SK-N-SH treated with all-trans-retinoic acid at 6 μM for 48 hours (cell line): Measurements from ENCODE around the gene RMDN2.

ENCODE experiments used
- ATAC-seq: fragments of 200-7000 bp; cut with Tn5 transposase; 3 replicates; pipeline ENCODE4 v1.9.1; 2020; ENCODE audit warnings: mild to moderate bottlenecking, moderate library complexity
- ARNTL ChIP-seq: fragments of 450-650 bp; formaldehyde crosslinking; IDR thresholded peaks from 2 replicates; pipeline ENCODE4 v1.5.0; 2020; ENCODE audit warnings: low read depth, mild to moderate bottlenecking, moderate library complexity, borderline replicate concordance
- BACH2 ChIP-seq: fragments of 250-450 bp; sonication (Bioruptor Pico); IDR thresholded peaks from 2 replicates; pipeline ENCODE4 v1.9.0; 2021; ENCODE audit warnings: mild to moderate bottlenecking, borderline replicate concordance
- CSDC2 ChIP-seq: fragments of 250-450 bp; sonication (Bioruptor Pico); IDR thresholded peaks from 2 replicates; pipeline ENCODE4 v1.5.0; 2020; ENCODE audit warnings: mild to moderate bottlenecking, moderate library complexity
- ESRRG ChIP-seq: fragments of 250-450 bp; sonication (Bioruptor Pico); IDR thresholded peaks from 2 replicates; pipeline ENCODE4 v1.6.1; 2021; ENCODE audit warnings: mild to moderate bottlenecking
- GLIS3 ChIP-seq: fragments of 250-450 bp; sonication (Bioruptor Pico); IDR thresholded peaks from 2 replicates; pipeline ENCODE4 v1.5.0; 2020; ENCODE audit warnings: mild to moderate bottlenecking, moderate library complexity
- ISL1 ChIP-seq: fragments of 250-450 bp; sonication (Bioruptor Pico); IDR thresholded peaks from 2 replicates; pipeline ENCODE4 v2.1.2; 2022; ENCODE audit warnings: mild to moderate bottlenecking, moderate library complexity
- OSR1 ChIP-seq: fragments of 250-450 bp; sonication (Bioruptor Pico); IDR thresholded peaks from 2 replicates; pipeline ENCODE4 v1.8.0; 2022; ENCODE audit warnings: moderate library complexity, mild to moderate bottlenecking, inconsistent platforms
- RARB ChIP-seq: fragments of 250-450 bp; sonication (Bioruptor Pico); IDR thresholded peaks from 2 replicates; pipeline ENCODE4 v1.8.0; 2021; ENCODE audit warnings: mild to moderate bottlenecking, moderate library complexity
- SNAI2 ChIP-seq: fragments of 250-450 bp; sonication (Bioruptor Pico); IDR thresholded peaks from 2 replicates; pipeline ENCODE4 v1.5.0; 2020; ENCODE audit warnings: mild to moderate bottlenecking, moderate library complexity
- TCF4 ChIP-seq: fragments of 250-450 bp; sonication (Bioruptor Pico); IDR thresholded peaks from 2 replicates; pipeline ENCODE4 v1.8.0; 2021; ENCODE audit warnings: mild to moderate bottlenecking, moderate library complexity, borderline replicate concordance
- TOX ChIP-seq: fragments of 250-450 bp; sonication (Bioruptor Pico); IDR thresholded peaks from 2 replicates; pipeline ENCODE4 v1.8.0; 2021; ENCODE audit warnings: mild to moderate bottlenecking, moderate library complexity, borderline replicate concordance
- ZC3H10 ChIP-seq: fragments of 250-450 bp; sonication (Bioruptor Pico); IDR thresholded peaks from 2 replicates; pipeline ENCODE4 v1.5.1; 2021; ENCODE audit warnings: mild to moderate bottlenecking, moderate library complexity
- ZFP3 ChIP-seq: fragments of 250-450 bp; sonication (Bioruptor Pico); IDR thresholded peaks from 2 replicates; pipeline ENCODE4 v1.5.0; 2020; ENCODE audit warnings: mild to moderate bottlenecking, moderate library complexity
- ZFP30 ChIP-seq: fragments of 450-650 bp; formaldehyde crosslinking; IDR thresholded peaks from 2 replicates; pipeline ENCODE4 v1.5.0; 2022; ENCODE audit warnings: mild to moderate bottlenecking, moderate library complexity
- ZNF565 ChIP-seq: fragments of 450-650 bp; formaldehyde crosslinking; conservative IDR thresholded peaks from 2 replicates; pipeline ENCODE4 v1.5.0; 2020; ENCODE audit warnings: low read depth, mild to moderate bottlenecking, moderate library complexity
- ZNF70 ChIP-seq: fragments of 450-650 bp; formaldehyde crosslinking; IDR thresholded peaks from 2 replicates; pipeline ENCODE4 v1.5.0; 2020; ENCODE audit warnings: mild to moderate bottlenecking, moderate library complexity
- ZNF8 ChIP-seq: fragments of 450-650 bp; formaldehyde crosslinking; IDR thresholded peaks from 2 replicates; pipeline ENCODE4 v1.5.0; 2020; ENCODE audit warnings: mild to moderate bottlenecking, moderate library complexity
- TF ChIP-seq, protein P1 (sequence below): fragments of 250-450 bp; sonication (Bioruptor Pico); IDR thresholded peaks from 2 replicates; pipeline ENCODE4 v1.8.0; 2020; ENCODE audit warnings: mild to moderate bottlenecking, moderate library complexity, borderline replicate concordance
- TF ChIP-seq, protein P2 (sequence below): fragments of 250-450 bp; sonication (Bioruptor Pico); IDR thresholded peaks from 2 replicates; pipeline ENCODE4 v1.5.0; 2020; ENCODE audit warnings: mild to moderate bottlenecking, moderate library complexity
- TF ChIP-seq, protein P3 (sequence below): fragments of 250-450 bp; sonication (Bioruptor Pico); IDR thresholded peaks from 2 replicates; pipeline ENCODE4 v1.5.1; 2021; ENCODE audit warnings: mild to moderate bottlenecking, moderate library complexity
- TF ChIP-seq, protein P4 (sequence below): fragments of 250-450 bp; sonication (Bioruptor Pico); IDR thresholded peaks from 2 replicates; pipeline ENCODE4 v1.8.0; 2021; ENCODE audit warnings: low read depth, mild to moderate bottlenecking, moderate library complexity, borderline replicate concordance

RMDN2 gene

DNA sequence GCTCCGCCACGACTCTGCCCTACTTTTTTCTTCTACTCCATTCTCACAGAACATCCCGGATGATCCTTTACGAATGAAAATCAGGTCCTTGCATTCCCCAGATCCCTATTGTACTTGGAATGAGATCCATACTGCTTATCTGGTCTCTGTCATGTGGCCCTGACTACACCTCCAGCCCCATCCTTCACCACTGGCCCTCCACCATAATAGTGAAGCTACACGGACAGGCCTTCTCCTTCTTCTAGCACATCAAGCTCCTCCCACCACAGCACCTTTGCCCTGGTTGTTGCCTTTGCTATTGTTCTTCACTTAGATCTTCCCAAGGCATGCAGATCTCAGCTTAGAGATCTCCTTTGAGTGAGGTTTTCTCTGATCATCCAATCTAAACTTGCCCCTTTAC, 20.1 kb upstream of the RMDN2 start:
- TF ChIP-seq, protein P1, sequence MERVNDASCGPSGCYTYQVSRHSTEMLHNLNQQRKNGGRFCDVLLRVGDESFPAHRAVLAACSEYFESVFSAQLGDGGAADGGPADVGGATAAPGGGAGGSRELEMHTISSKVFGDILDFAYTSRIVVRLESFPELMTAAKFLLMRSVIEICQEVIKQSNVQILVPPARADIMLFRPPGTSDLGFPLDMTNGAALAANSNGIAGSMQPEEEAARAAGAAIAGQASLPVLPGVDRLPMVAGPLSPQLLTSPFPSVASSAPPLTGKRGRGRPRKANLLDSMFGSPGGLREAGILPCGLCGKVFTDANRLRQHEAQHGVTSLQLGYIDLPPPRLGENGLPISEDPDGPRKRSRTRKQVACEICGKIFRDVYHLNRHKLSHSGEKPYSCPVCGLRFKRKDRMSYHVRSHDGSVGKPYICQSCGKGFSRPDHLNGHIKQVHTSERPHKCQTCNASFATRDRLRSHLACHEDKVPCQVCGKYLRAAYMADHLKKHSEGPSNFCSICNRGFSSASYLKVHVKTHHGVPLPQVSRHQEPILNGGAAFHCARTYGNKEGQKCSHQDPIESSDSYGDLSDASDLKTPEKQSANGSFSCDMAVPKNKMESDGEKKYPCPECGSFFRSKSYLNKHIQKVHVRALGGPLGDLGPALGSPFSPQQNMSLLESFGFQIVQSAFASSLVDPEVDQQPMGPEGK, result no peak
- TF ChIP-seq, protein P2, sequence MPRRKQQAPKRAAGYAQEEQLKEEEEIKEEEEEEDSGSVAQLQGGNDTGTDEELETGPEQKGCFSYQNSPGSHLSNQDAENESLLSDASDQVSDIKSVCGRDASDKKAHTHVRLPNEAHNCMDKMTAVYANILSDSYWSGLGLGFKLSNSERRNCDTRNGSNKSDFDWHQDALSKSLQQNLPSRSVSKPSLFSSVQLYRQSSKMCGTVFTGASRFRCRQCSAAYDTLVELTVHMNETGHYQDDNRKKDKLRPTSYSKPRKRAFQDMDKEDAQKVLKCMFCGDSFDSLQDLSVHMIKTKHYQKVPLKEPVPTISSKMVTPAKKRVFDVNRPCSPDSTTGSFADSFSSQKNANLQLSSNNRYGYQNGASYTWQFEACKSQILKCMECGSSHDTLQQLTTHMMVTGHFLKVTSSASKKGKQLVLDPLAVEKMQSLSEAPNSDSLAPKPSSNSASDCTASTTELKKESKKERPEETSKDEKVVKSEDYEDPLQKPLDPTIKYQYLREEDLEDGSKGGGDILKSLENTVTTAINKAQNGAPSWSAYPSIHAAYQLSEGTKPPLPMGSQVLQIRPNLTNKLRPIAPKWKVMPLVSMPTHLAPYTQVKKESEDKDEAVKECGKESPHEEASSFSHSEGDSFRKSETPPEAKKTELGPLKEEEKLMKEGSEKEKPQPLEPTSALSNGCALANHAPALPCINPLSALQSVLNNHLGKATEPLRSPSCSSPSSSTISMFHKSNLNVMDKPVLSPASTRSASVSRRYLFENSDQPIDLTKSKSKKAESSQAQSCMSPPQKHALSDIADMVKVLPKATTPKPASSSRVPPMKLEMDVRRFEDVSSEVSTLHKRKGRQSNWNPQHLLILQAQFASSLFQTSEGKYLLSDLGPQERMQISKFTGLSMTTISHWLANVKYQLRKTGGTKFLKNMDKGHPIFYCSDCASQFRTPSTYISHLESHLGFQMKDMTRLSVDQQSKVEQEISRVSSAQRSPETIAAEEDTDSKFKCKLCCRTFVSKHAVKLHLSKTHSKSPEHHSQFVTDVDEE (CRISPR knock-in tag), result no peak
- no peak for TF ChIP-seq ZFP3 (CRISPR knock-in tag)
- TF ChIP-seq GLIS3 (CRISPR knock-in tag), result no peak
- no peak for TF ChIP-seq ISL1 (CRISPR knock-in tag)
- TF ChIP-seq, protein P3, sequence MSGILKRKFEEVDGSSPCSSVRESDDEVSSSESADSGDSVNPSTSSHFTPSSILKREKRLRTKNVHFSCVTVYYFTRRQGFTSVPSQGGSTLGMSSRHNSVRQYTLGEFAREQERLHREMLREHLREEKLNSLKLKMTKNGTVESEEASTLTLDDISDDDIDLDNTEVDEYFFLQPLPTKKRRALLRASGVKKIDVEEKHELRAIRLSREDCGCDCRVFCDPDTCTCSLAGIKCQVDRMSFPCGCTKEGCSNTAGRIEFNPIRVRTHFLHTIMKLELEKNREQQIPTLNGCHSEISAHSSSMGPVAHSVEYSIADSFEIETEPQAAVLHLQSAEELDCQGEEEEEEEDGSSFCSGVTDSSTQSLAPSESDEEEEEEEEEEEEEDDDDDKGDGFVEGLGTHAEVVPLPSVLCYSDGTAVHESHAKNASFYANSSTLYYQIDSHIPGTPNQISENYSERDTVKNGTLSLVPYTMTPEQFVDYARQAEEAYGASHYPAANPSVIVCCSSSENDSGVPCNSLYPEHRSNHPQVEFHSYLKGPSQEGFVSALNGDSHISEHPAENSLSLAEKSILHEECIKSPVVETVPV (CRISPR knock-in tag), result no peak
- TF ChIP-seq, protein P4, sequence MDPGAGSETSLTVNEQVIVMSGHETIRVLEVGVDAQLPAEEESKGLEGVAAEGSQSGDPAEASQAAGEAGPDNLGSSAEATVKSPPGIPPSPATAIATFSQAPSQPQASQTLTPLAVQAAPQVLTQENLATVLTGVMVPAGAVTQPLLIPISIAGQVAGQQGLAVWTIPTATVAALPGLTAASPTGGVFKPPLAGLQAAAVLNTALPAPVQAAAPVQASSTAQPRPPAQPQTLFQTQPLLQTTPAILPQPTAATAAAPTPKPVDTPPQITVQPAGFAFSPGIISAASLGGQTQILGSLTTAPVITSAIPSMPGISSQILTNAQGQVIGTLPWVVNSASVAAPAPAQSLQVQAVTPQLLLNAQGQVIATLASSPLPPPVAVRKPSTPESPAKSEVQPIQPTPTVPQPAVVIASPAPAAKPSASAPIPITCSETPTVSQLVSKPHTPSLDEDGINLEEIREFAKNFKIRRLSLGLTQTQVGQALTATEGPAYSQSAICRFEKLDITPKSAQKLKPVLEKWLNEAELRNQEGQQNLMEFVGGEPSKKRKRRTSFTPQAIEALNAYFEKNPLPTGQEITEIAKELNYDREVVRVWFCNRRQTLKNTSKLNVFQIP (CRISPR knock-in tag), result no peak
- no peak for TF ChIP-seq BACH2
- TF ChIP-seq ARNTL (CRISPR knock-in tag), result no peak
- TF ChIP-seq ESRRG (CRISPR knock-in tag), result no peak
- no peak for TF ChIP-seq SNAI2 (CRISPR knock-in tag)
- no peak for TF ChIP-seq TOX (CRISPR knock-in tag)
- no peak for TF ChIP-seq CSDC2
- no peak for TF ChIP-seq ZNF70 (CRISPR knock-in tag)
- no peak for TF ChIP-seq OSR1 (CRISPR knock-in tag)
- no peak for TF ChIP-seq ZNF565 (CRISPR knock-in tag)
- no peak for TF ChIP-seq RARB (CRISPR knock-in tag)
- TF ChIP-seq TCF4 (CRISPR knock-in tag), result no peak
- no peak for TF ChIP-seq ZC3H10 (CRISPR knock-in tag)
- no peak for TF ChIP-seq ZNF8 (CRISPR knock-in tag)
- TF ChIP-seq, all 23 proteins: peak for 0
- ATAC-seq, result no peak

DNA sequence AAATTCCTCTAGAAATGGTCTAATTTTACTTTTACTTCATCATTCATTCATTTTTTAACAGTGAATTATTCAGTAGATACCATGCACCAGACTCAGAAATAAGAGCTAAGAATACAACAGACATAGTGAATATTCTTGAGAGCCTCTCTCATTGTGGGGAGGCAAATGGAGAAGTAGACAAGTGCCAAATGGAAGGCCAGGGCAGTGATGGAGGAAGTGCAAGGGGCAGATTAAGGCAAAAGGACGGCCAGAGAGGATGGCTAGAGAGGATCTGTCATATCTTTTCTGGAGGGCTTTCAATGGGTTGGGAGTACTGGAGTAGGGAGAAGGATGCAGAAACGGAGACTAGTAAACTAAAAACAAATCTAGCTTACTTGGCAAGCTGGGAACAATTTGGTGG, 19.0 kb upstream of the RMDN2 start:
- no peak for ATAC-seq
- TF ChIP-seq RARB (CRISPR knock-in tag), result no peak
- TF ChIP-seq ZC3H10 (CRISPR knock-in tag), result no peak
- no peak for TF ChIP-seq ZNF565 (CRISPR knock-in tag)
- no peak for TF ChIP-seq GLIS3 (CRISPR knock-in tag)
- TF ChIP-seq, protein P3 (CRISPR knock-in tag), result no peak
- TF ChIP-seq ESRRG (CRISPR knock-in tag), result no peak
- no peak for TF ChIP-seq SNAI2 (CRISPR knock-in tag)
- TF ChIP-seq ISL1 (CRISPR knock-in tag), result no peak
- TF ChIP-seq ZFP3 (CRISPR knock-in tag), result no peak
- no peak for TF ChIP-seq ZNF70 (CRISPR knock-in tag)
- TF ChIP-seq, protein P2 (CRISPR knock-in tag), result no peak
- no peak for TF ChIP-seq CSDC2
- TF ChIP-seq, protein P1, result no peak
- TF ChIP-seq, protein P4 (CRISPR knock-in tag), result no peak
- no peak for TF ChIP-seq BACH2
- no peak for TF ChIP-seq ZFP30 (CRISPR knock-in tag)
